Stimulated activated CD8-positive, alpha-beta memory T cell treated with anti-CD3 and anti-CD28 coated beads, Interleukin-2, amount 100 ng/mL, for 48 hours (primary cell): Measurements from ENCODE around the gene RUNX2.
"Not testable (repeated sequence)": the region's sequence is repeated elsewhere in the genome, so short reads cannot be mapped to it uniquely, and the experiment has no call there.

Experiments
- DNase-seq, 2 donors: peaks; one replicate each; pipeline ENCODE4 v3.0.0-alpha.2; 2020; ENCODE audit warnings: low read depth in 2 of 2

RUNX2 gene

DNA sequence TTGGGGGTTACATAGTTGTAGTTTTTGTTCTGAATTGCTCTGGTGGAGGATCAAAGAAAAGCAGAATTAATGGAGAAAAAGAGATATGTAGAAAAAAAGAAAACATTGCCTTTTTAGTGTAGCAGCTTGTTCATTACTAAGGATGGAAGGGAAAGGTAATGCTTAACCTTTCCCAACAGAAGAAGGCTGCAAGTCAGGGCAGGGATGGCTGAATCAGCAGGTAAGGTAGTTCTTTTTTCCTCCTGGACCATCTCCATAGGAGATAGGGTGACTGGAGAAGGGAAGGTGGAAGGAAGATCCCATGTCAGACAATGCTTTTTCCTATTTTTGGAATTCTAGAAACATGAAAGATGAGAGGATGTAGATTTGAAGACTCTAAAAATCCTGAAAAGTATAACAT, 129.0 kb downstream of the RUNX2 start:
- no peak for DNase-seq

DNA sequence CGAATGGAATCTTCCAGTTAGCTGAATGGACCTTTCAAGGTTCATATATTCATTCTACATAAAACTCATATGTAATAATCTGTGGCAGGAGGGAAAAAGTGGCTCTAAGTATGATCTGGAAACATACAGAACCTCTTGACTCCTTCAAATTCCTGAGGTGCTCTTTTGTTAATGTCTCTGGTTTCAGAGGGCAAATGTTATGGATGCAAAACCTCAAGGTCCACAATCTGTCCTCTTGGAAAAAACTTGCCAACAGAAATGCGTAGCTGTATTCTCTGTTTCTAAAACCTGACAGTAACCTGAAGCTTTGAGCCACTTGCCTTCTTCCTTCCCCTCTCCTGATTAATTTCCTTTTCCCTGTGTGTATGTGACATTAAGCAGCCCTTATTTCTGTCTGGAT, 130.5 kb downstream of the RUNX2 start:
- no peak for DNase-seq

DNA sequence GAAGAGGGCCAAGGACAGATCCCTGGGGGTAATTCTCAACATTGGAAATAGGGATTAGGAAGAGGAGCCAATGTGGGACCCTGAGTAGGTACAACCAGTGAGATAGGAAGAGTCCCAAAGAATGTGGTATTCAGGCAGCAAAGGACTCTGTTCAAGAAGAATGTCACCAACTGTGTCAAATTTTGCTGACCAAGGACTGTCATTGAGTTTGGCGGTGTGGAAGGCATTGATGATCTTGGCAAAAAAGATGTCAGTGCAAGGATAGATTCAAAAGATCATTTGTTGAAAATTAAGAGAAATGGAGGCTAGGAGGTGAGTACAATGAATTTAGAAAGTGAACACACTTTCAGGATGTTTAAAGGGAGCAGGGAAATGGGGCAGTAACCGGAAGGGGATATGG, 132.0 kb downstream of the RUNX2 start:
- DNase-seq = no peak

DNA sequence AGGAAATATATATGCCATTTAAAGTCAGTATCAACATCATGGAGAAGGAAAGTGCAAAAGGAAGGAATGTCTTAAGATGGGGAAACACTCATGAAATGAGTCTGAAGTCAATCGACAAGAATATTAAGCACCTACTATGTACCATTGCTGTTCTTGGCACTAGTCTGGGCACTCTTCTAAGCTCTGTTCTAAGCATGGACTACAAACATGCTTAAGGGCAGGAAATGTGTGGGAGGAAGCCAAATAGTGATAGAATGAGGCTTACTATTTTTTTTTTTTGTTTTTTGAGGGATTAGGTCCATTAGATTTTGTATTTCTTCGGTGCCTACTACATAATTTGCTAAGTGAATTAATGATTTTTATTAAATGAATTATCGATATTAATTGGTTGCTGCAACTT, 133.4 kb downstream of the RUNX2 start:
- DNase-seq = no peak

DNA sequence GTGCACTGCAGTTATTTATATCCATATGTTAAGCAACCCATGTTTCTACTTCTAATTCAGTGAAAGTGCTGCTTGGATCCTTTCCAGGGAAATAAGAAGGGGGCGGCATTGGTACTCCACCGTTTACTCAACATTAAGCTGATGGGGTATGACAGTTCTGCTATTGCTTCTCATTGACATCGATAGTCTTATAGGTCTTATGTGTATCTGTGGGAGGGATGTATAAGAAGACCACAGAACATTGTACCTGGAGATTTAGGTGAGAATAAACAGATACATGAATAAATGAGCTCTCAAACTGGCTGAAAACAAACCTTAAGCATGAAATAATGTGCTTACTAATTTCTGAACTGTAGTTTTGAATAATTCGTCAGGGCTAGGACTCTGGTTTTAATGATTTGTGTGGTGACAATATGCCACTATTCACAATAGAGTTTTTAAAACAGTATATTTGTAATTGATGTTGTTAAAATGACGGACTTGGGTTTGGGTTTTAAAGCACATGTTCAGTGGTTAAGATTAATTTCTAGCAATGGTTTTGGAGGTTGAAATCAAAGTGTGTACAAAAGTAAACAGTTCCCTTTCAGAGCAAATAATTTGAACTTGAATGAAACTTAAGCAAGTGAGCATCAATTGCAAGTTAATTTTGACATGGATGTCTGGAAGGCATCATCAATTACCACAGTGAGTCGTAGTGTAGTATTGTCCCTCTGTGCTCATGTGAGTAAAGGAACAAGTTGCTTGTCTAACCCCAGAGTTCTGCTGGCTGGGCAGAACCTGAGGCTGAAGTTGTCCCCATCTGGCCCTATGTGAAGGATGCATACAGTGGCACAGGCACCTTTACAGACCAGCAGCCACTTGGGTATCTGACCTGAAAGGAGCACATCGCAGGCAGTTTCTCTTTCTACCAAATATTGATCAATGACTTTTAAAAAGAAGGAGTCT, 134.3 kb downstream of the RUNX2 start:
- no peak for DNase-seq

DNA sequence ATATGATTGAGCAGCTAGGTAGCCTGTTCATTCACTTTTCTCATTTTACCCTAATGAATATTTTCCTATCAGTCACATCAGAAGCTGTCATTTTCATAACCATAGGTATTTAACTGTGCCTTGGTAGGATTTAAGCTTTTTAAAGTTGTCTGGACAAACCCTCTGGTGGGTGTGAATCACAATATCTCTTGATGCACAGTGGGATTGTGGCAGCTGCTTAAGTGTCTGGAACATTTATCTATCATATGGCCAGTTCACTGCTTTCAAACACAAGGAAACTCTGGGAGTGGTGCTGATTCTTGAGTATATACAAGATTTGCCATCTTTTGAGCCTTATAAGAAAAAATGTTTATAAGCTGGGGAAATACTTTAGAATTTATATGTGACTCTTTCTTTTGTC, 136.6 kb downstream of the RUNX2 start:
- no peak for DNase-seq

DNA sequence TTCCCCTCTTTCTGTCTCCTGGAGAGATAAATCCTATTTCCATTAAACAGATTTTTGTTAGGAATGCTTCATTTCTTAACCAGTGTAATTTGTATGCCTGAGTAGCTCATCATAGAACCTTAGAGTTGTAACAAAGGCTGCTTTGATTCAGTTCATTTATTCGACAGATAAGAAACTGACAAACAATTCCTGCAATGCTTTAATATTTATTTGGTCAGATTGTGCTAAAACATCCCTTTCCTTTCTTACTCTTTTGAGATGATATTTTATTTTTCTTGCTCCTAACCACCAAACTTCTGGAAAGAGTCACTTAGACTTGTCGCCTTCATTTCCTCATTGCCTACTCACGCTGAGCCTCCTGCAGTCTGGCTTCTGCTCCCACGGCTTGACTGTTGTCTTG, 138.6 kb downstream of the RUNX2 start:
- DNase-seq = no peak

DNA sequence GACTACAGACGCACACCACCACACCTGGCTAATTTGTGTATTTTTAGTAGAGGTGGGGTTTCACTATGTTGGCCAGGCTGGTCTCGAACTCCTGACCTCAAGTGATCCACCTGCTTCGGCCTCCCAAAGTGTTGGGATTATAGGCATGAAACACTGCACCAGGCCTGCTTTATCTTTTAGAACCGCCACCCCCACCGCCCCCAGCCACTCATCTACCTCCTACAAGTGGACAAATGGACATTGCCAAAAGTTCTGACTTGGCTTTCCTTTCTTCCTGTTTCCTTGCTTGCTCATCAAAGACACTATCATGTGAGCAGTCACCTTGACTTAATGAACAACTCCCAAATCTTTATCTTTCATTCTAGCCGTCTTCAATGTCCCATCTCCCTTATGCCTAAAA, 139.3 kb downstream of the RUNX2 start:
- DNase-seq = not testable (repeated sequence)

DNA sequence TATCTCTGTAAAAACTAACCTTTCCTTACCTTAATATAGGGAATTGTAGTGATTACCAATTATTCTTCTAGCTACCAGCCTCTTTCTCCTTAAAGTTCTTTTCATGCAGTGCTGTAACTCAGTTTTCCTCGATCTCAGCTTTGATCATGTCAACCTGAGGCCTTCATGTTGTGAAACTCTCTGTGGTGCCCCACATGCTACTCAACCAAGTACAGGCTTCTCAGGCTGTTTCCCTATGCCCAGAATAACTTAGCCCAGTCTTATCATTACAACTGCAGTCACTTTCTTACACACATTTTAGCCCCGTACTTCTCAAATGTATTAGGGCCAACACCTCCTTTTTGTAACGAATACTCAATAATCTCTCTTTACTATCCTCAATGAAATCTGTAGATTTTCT, 139.7 kb downstream of the RUNX2 start:
- DNase-seq = no peak

DNA sequence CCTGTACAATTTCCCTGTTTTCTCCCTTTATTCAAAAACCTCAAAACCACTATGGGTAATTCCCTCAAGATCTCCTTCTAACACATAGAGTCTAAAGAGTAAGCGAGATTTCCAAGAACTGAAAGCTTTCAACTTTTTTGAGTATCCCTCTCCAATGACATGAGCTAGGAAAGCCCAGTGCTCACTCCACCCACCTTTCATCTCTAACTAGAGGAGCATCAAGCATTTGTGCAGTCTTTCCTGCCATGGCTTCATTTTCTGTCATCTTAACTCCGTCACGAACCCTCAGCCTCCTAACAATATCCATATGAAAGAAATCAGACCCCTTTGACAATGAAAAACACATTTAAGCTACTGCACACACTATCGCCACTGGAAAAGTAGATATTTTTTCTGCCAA, 141.5 kb downstream of the RUNX2 start:
- DNase-seq = no peak

DNA sequence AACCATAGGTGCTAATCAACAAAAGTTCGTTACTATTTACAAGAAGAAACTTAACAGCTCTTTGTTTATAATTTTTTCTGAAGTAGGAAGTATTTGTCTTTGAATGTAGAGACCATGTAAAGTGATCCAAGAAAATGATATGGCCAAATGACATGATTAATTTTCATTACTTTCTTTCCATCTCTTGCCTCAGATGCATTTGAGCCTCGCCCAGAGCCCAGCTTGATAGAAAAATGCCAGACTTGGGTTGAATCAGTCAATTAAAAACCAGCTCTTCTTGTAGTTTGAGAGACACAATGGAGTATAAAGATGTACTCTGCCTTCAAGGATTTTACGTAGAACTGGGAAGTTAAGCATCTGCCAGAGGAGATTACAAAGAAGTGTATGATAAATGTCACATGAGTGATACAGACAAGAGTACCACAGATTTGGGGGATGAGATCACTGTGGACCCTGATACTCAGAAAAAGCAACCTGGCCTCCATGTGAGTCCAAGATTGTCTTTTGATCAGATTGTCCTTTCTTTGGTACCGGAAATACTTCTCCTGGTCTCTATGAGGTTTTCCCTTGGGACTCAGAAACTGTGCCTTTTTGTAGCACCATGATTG, 142.1 kb downstream of the RUNX2 start:
- no peak for DNase-seq

DNA sequence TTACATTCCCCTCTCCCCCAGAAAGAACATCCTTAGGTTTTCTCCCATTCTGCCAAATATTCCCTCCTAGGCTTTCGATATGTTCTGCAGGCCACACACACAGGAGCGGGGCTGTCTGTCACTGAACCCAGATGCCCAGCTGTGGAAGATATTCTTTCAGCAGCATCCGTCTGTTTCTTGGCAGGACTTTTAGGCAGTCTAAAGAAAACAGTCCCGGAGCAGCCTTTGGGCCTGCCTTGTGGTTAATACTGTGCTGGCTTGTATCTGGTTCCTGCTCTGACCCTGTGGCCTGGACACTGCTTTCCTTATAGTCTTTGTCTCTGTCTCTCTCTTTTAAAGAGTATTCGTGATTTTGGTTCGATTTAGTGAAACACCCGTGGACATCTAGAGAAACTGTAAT, 144.3 kb downstream of the RUNX2 start:
- DNase-seq = no peak

DNA sequence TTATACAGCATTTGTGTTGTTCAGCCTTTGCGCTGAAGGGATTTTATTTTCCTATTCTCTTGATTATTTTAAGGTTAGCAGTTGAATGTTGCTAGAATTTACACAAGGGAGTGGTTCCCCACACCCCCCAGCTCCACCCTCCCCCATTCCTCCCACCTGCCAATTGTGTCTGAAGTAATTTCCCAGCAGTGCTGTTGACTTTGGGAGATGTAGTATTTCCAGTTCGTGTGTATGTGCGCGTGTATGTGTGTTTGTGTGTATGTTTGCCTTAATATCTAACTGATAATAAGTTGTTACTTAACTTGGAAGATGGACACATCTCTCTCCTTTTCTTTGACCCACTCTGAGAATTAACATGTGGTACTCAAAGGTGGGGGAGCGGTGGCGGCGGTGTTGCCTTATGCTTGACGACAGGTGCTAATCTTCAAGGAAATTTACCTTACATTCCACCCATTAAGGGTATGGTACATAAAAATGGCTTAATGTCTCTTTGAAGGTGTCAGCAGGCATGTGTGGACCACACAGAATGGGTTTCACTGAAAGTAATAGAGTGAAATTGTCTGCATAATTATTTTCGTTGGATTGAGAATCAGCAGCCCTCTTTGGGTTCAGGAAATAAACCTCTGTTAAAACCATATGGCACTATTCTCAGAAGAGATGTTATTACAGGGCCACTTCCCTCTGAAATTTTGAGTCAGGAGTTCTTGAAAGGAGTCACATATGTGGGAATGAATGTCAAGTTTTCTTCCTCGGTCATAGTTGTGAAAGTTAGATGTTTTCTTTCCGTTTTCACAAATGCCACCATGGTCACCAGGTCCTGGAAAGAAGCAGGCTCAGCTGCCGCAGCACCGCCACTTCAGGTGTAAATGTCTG, 145.2 kb downstream of the RUNX2 start:
- no peak for DNase-seq

DNA sequence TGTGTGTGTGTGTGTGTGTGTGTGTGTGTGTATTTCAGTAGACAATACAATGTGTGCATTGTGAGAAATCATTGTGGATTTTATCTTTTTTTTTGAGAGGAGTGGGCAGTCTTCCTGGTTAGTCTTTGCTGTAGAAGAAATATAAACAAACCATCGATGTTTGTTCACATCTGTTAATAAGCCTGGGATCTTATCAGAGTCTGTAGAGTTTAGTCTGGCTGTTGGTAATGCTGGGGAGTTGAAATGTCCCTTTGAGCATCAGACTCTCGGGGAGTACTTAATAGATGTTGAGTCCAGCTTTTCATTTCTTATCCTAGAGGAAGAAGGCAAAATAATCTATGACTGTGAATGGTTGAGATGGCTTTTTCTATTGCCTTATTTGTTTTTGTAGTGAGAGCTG, 146.2 kb downstream of the RUNX2 start:
- DNase-seq = no peak

DNA sequence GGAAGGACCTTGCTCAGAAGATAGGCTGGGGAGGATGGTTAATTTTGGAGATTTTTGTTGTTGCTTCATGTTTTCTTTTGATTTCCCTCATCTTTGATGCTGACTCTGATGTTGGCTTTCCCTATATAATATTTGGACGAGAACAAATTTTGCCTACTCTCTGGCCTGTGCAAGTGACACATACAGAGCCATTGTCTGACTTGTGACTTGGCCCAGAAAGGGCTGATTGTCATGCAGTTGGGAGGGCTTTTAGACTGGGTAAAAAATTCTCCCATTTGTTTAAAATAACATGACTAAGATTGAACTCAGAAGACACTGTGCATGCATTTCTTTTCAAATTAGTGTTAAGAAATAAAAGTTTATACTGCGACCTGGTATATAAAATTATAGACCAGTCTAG, 148.2 kb downstream of the RUNX2 start:
- no peak for DNase-seq

DNA sequence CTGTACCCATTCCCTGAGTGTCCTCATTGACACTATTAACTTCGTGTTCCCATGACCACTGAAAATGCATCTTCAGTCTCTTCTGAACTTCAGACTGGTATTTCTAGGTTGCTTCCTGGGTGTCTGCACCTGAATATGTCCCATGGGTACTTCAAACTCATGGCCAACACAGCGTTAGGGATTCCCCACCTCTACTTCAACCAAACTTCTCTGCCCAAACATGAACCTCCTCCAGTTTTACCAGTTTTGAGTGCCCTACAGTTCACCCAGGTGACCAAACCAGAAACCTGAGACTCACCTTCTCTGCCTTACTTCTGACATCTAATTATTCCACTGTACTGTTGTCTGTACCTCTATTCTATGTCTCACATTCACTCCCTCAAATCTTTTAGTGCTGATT, 149.1 kb downstream of the RUNX2 start:
- no peak for DNase-seq

DNA sequence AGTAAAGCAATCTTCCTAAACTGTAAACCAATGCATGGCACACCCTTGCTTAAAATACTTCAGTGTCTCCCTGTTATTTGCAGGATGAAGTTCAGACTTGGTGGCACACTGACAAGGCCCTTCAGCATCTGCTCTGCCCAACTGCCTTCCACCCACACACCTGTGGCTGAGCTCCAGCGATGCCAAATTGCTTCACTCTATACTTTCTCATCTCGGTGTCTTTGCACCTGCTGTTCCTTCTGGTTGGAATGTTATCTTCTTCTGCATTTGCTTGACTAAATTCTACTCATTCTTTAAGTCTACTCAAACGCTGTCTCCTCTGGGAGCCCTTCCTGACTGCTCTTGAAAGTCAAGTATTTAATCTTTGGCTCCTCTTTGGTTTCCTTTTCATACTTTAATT, 149.7 kb downstream of the RUNX2 start:
- DNase-seq = no peak

DNA sequence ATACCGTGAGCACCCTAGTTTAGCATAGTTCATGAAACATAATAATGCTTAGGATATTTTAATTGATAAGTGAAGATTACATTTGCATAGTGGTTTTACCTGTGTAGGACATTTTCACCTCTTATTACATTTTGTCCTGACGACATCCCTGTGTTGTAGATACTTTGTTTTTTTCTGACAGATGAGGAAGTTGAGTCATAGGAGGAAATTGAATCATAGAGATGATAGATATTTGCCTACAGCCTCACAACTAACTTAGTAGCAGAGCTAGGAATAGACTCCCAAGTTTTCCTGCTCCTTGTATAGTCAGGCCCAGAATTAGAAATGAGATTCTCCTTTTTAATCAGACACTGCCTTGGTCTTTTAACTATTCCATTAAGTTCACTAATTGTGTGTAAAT, 150.1 kb downstream of the RUNX2 start:
- no peak for DNase-seq

DNA sequence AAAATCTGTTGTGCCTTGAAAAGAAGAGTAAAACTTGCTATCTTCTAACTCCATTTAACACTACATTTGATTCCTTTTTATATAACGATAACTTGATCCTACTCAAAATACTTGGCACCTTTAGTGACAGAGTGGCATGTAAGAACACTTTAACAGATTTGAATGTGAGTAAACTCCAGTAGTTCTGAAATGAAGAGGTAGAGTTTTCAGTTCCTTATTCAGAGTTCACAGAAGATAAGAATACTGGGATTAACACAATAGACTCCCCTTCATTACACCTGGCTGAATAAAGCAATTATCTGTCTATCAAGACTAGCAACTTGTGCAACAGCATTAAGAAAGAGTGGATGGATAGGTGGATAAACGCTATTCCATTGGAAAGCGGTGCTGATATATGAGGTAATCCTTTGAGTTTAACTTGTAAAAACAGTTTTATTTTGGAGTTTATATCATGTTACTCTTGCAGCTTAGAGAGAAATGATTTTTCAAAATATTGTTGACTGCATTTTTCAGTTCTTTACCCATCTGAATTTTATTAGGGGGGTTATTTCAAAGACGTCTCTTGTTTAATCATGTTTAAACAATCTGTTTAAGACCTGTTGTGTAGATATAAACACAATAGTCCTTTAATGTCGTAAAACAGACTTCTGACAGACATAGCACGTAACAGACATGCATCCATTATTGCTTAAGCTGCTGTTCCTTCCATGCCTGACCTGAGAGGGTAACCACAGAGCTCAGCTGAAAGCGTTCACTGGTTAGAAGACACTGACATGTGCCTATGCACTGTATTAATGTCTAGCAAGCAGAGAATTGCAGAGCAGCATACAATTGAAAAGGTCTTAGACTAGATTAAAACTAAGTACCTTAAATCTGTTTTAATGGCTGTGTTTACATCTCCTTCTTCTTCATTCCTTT, 152.0 kb downstream of the RUNX2 start:
- no peak for DNase-seq

DNA sequence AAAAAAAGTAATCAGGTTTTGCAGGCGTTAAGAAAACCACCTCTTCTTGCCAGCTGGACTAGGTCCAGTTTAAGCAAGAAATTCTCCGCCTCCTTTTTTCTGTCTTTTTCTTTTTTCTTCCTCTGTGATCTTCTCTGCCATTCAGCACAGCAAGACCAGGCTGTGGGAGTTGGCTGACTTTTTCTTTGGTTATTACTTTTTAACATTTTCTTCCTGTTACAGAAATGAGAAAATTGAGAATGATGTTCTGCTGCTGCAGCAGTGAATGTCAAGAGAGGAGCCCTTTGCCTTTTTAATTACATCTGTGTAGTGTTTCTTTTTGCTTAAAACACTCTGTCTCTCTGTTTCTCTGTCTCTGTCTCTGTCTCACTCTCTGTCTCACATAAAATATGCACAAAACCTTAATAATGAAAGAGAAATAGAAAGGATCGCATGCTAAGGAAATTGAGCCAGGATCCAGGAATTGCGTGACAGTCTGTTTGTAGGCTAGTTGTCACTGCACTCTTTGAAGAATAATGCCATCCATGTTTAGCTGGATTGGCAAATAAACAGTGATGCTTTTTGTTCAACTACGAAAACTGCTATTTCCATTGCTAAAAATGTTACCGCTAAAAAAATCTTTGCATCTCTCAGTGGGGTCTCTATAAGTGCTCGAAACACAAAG, 152.8 kb downstream of the RUNX2 start:
- no peak for DNase-seq

DNA sequence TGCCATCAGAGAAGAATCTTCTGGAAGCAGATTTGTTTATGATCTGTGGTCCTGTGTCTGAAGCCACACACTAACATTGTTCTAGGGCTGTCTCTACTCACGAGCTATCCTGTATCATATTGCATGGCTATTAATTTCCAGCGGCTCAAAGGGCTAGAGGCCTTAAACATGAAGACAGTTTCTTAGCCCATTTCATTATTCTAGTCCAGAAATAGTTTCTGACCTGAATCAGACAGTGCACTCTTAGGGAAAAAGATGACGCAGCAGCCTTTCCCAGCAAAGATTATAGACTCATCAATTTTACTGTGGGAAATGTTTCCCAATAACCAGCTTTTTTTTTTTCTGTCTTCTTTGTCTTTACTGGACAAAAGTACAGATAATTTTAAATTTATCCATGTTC, 154.9 kb downstream of the RUNX2 start:
- DNase-seq = no peak
